HepG2 (cell line): Measurements from ENCODE around the gene STAT6. TPM values are rescaled to one million over a fixed set of nuclear protein-coding genes. Genes with fewer than 3 reads are reported as not detected.

ENCODE experiments used
- FIP1L1 ChIP-seq: fragments of 200-400 bp; formaldehyde crosslinking; IDR thresholded peaks from 2 replicates; pipeline ENCODE4 v1.6.1; 2018; ENCODE audit warnings: low read depth, mild to moderate bottlenecking, low read length, moderate library complexity, borderline replicate concordance; ENCODE audit not compliant: insufficient read depth
- GLI4 ChIP-seq: sonication (generic); formaldehyde crosslinking; IDR thresholded peaks from 2 replicates; pipeline ENCODE4 v1.5.1; 2020; ENCODE audit warnings: missing genetic modification reagents, mild to moderate bottlenecking, moderate library complexity, borderline replicate concordance
- HCFC1 ChIP-seq: fragments of 150-350 bp; IDR thresholded peaks from 2 replicates; pipeline ENCODE4 v1.6.1; 2014; ENCODE audit warnings: low read depth, low read length
- KAT2B ChIP-seq: fragments of 150-350 bp; IDR thresholded peaks from 2 replicates; pipeline ENCODE4 v1.6.1; 2014; ENCODE audit warnings: low read depth, low read length, borderline replicate concordance
- KDM5A ChIP-seq: fragments of 200-600 bp; sonication (generic); IDR thresholded peaks from 2 replicates; pipeline ENCODE4 v1.7.0; 2018; ENCODE audit warnings: antibody characterized with exemption, mild to moderate bottlenecking, low read length, borderline replicate concordance
- NR1H2 ChIP-seq: sonication (generic); formaldehyde crosslinking; IDR thresholded peaks from 2 replicates; pipeline ENCODE4 v1.8.1; 2022; ENCODE audit warnings: low read depth, missing genetic modification reagents, borderline replicate concordance
- PRPF4 ChIP-seq: fragments of 200-400 bp; formaldehyde crosslinking; IDR thresholded peaks from 2 replicates; pipeline ENCODE4 v1.6.1; 2016; ENCODE audit warnings: low read length, low read depth; ENCODE audit not compliant: poor library complexity, severe bottlenecking
- SIN3A ChIP-seq: IDR thresholded peaks from 2 replicates; pipeline ENCODE4 v1.6.1; 2011; ENCODE audit warnings: low read depth, mild to moderate bottlenecking, control low read depth, low read length, borderline replicate concordance
- ZNF337 ChIP-seq: sonication (generic); formaldehyde crosslinking; IDR thresholded peaks from 2 replicates; pipeline ENCODE4 v1.5.1; 2020; ENCODE audit warnings: missing genetic modification reagents, low read depth, mild to moderate bottlenecking, borderline replicate concordance
- ZNF557 ChIP-seq: sonication (generic); formaldehyde crosslinking; IDR thresholded peaks from 2 replicates; pipeline ENCODE4 v1.4.0; 2020; ENCODE audit warnings: missing genetic modification reagents
- ZNF883 ChIP-seq: sonication (generic); formaldehyde crosslinking; IDR thresholded peaks from 2 replicates; pipeline ENCODE4 v1.5.1; 2020; ENCODE audit warnings: mild to moderate bottlenecking, missing genetic modification reagents; ENCODE audit errors: not compliant biosample characterization
- polyA plus RNA-seq, 8 experiments: library from polyadenylated mRNA; depleted of rRNA in 3 of 8; stranded (reverse) in 7 of 8; unstranded in 1 of 8; fragments of >200 nt; fragmentation: Illumina TruSeq in 4 of 8; extraction: Trizol in 4 of 8; gene quantifications; 2 replicates each; pipeline versions ENCODE4 v1.2.1 to v1.2.3, GENCODE V29; 2011 to 2016; ENCODE audit warnings: low read depth in 4 of 8, missing spikeins in 1 of 8, mixed read lengths in 1 of 8; ENCODE audit not compliant: insufficient read depth in 1 of 8
- total RNA-seq, 5 experiments: library from RNA; depleted of rRNA; stranded (reverse); fragments of >200 nt; fragmentation: Illumina TruSeq; extraction: Trizol; gene quantifications; 2 replicates each; pipeline ENCODE4 v1.2.3, GENCODE V29; 2016; ENCODE audit warnings: low read depth in 1 of 5
- TF ChIP-seq, protein P1 (sequence below): sonication (generic); formaldehyde crosslinking; IDR thresholded peaks from 2 replicates; pipeline ENCODE4 v1.9.0; 2021; ENCODE audit warnings: mild to moderate bottlenecking, missing genetic modification reagents
- TF ChIP-seq, protein P2 (sequence below): sonication (generic); formaldehyde crosslinking; IDR thresholded peaks from 2 replicates; pipeline ENCODE4 v1.4.0; 2020; ENCODE audit warnings: mild to moderate bottlenecking, low read depth, missing genetic modification reagents
- TF ChIP-seq, protein P3 (sequence below): sonication (generic); formaldehyde crosslinking; IDR thresholded peaks from 2 replicates; pipeline ENCODE4 v1.4.0; 2020; ENCODE audit warnings: missing genetic modification reagents

The STAT6 gene
- total and polyA plus RNA-seq, 2 of the 13 experiments (the other 11 are each of a cell fraction or from before 2014, with no cell fraction given) = 28.0 to 62.2 TPM

DNA sequence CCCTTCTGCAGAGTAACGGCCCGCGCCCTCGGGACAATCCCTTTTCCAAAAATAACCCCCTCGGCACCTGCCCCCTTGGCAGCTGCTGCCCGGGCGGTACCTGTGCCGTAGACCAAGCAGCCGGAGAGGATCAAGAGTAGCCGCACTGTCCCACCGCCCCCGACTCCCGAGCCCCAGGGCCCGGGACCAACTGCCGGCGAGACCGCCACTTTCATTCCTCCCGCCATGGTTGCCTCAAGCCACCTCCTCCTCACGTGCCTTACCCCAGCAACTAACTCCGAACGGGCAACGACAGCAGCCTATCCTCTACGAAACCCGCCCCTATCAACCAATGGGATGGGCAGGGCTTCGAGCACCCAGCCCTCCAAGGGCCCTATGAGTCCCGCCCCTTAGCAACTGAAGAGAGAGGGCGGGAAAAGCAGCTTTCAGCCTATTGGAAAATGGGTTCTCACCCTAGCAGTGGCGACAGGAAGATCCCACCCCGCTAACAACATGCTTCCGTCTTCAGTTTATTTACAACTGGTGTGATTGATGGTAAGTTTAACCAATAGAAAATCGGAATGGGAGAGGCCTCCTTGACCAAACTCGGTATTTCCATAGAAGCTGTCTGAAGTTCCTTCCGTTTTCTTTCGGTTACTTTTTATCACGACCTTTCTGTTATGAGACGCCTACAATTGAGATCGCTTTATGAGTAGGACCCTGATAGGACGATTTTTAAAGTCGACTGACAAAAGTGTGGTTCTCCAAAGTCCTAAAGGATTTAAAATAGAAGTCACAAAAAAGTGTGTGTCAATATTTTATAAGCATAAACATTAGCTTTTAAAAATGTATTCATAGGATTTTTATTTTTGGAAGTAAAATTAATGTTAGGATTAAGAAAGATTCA, 32.4 kb downstream of the STAT6 start, which contains the start of gene NEMP1 (continued):
- TF ChIP-seq, protein P1, sequence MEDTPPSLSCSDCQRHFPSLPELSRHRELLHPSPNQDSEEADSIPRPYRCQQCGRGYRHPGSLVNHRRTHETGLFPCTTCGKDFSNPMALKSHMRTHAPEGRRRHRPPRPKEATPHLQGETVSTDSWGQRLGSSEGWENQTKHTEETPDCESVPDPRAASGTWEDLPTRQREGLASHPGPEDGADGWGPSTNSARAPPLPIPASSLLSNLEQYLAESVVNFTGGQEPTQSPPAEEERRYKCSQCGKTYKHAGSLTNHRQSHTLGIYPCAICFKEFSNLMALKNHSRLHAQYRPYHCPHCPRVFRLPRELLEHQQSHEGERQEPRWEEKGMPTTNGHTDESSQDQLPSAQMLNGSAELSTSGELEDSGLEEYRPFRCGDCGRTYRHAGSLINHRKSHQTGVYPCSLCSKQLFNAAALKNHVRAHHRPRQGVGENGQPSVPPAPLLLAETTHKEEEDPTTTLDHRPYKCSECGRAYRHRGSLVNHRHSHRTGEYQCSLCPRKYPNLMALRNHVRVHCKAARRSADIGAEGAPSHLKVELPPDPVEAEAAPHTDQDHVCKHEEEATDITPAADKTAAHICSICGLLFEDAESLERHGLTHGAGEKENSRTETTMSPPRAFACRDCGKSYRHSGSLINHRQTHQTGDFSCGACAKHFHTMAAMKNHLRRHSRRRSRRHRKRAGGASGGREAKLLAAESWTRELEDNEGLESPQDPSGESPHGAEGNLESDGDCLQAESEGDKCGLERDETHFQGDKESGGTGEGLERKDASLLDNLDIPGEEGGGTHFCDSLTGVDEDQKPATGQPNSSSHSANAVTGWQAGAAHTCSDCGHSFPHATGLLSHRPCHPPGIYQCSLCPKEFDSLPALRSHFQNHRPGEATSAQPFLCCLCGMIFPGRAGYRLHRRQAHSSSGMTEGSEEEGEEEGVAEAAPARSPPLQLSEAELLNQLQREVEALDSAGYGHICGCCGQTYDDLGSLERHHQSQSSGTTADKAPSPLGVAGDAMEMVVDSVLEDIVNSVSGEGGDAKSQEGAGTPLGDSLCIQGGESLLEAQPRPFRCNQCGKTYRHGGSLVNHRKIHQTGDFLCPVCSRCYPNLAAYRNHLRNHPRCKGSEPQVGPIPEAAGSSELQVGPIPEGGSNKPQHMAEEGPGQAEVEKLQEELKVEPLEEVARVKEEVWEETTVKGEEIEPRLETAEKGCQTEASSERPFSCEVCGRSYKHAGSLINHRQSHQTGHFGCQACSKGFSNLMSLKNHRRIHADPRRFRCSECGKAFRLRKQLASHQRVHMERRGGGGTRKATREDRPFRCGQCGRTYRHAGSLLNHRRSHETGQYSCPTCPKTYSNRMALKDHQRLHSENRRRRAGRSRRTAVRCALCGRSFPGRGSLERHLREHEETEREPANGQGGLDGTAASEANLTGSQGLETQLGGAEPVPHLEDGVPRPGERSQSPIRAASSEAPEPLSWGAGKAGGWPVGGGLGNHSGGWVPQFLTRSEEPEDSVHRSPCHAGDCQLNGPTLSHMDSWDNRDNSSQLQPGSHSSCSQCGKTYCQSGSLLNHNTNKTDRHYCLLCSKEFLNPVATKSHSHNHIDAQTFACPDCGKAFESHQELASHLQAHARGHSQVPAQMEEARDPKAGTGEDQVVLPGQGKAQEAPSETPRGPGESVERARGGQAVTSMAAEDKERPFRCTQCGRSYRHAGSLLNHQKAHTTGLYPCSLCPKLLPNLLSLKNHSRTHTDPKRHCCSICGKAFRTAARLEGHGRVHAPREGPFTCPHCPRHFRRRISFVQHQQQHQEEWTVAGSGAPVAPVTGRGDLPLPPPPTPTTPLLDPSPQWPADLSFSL (CRISPR knock-in tag) = no peak
- TF ChIP-seq ZNF883 (peak; percentile 45), KDM5A (peak; percentile 40; the same call in 1 of the 2 replicates), GLI4 (CRISPR knock-in tag) (no peak), PRPF4 (no peak), HCFC1 (no peak), NR1H2 (CRISPR knock-in tag) (no peak), KAT2B (no peak), ZNF337 (no peak), FIP1L1 (no peak), ZNF557 (CRISPR knock-in tag) (no peak), SIN3A (peak; percentile 96)
- TF ChIP-seq, protein P2, sequence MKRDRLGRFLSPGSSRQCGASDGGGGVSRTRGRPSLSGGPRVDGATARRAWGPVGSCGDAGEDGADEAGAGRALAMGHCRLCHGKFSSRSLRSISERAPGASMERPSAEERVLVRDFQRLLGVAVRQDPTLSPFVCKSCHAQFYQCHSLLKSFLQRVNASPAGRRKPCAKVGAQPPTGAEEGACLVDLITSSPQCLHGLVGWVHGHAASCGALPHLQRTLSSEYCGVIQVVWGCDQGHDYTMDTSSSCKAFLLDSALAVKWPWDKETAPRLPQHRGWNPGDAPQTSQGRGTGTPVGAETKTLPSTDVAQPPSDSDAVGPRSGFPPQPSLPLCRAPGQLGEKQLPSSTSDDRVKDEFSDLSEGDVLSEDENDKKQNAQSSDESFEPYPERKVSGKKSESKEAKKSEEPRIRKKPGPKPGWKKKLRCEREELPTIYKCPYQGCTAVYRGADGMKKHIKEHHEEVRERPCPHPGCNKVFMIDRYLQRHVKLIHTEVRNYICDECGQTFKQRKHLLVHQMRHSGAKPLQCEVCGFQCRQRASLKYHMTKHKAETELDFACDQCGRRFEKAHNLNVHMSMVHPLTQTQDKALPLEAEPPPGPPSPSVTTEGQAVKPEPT (CRISPR knock-in tag) = no peak
- TF ChIP-seq, protein P3, sequence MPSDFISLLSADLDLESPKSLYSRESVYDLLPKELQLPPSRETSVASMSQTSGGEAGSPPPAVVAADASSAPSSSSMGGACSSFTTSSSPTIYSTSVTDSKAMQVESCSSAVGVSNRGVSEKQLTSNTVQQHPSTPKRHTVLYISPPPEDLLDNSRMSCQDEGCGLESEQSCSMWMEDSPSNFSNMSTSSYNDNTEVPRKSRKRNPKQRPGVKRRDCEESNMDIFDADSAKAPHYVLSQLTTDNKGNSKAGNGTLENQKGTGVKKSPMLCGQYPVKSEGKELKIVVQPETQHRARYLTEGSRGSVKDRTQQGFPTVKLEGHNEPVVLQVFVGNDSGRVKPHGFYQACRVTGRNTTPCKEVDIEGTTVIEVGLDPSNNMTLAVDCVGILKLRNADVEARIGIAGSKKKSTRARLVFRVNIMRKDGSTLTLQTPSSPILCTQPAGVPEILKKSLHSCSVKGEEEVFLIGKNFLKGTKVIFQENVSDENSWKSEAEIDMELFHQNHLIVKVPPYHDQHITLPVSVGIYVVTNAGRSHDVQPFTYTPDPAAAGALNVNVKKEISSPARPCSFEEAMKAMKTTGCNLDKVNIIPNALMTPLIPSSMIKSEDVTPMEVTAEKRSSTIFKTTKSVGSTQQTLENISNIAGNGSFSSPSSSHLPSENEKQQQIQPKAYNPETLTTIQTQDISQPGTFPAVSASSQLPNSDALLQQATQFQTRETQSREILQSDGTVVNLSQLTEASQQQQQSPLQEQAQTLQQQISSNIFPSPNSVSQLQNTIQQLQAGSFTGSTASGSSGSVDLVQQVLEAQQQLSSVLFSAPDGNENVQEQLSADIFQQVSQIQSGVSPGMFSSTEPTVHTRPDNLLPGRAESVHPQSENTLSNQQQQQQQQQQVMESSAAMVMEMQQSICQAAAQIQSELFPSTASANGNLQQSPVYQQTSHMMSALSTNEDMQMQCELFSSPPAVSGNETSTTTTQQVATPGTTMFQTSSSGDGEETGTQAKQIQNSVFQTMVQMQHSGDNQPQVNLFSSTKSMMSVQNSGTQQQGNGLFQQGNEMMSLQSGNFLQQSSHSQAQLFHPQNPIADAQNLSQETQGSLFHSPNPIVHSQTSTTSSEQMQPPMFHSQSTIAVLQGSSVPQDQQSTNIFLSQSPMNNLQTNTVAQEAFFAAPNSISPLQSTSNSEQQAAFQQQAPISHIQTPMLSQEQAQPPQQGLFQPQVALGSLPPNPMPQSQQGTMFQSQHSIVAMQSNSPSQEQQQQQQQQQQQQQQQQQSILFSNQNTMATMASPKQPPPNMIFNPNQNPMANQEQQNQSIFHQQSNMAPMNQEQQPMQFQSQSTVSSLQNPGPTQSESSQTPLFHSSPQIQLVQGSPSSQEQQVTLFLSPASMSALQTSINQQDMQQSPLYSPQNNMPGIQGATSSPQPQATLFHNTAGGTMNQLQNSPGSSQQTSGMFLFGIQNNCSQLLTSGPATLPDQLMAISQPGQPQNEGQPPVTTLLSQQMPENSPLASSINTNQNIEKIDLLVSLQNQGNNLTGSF (CRISPR knock-in tag) = no peak
